ENCODE data around the gene PLCH1.

The PLCH1 gene

DNA sequence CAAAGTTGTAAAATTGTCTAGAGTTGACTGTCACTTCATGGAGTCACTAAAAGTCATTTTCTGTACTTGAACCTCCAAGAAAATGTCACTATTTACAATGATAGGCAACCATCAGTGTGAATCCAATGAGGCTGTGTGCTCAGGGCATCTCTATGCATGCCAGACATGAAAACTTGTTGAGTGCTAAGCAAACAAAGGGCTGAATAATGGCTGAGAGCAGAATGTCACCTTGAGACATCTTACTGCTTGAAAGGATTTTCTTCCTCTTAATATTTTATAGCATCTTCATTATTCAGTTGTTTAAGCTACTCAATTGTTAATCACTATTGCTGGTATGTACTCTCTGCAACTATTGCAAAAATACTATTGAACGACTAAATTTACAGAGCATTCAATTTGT, 184.7 kb downstream of the PLCH1 start:
- H4K20me1 ChIP-seq (ENCODE audit: insufficient read depth, low read length): no peaks in the 10 kb centered on the region
- no peaks in the 10 kb centered on the region for H3K27me3 ChIP-seq (ENCODE audit: insufficient read depth, low read length, poor library complexity)
- H3K79me2 ChIP-seq (ENCODE audit: insufficient read depth, low read length): no peaks in the 10 kb centered on the region
- H3K4me3 ChIP-seq (ENCODE audit: low read depth in 1 of 2, low read length in 2 of 2): no peak overlapping the region
- TF ChIP-seq, protein P1, sequence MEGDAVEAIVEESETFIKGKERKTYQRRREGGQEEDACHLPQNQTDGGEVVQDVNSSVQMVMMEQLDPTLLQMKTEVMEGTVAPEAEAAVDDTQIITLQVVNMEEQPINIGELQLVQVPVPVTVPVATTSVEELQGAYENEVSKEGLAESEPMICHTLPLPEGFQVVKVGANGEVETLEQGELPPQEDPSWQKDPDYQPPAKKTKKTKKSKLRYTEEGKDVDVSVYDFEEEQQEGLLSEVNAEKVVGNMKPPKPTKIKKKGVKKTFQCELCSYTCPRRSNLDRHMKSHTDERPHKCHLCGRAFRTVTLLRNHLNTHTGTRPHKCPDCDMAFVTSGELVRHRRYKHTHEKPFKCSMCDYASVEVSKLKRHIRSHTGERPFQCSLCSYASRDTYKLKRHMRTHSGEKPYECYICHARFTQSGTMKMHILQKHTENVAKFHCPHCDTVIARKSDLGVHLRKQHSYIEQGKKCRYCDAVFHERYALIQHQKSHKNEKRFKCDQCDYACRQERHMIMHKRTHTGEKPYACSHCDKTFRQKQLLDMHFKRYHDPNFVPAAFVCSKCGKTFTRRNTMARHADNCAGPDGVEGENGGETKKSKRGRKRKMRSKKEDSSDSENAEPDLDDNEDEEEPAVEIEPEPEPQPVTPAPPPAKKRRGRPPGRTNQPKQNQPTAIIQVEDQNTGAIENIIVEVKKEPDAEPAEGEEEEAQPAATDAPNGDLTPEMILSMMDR (IDR thresholded peaks at IDR 0.05; ENCODE audit: borderline replicate concordance, extremely low read depth, low read length, poor library complexity, severe bottlenecking): no peak
- TF ChIP-seq EZH2 (IDR thresholded peaks at IDR 0.05; ENCODE audit: borderline replicate concordance, low read depth, low read length, severe bottlenecking): no peak
- DNase-seq (no peak), ATAC-seq (ENCODE audit: insufficient read depth, low read depth) (no peak)
- H3K9ac ChIP-seq (ENCODE audit: low read depth, low read length): no peak overlapping the region
- H3K4me1 ChIP-seq (ENCODE audit: insufficient read depth, low read length): peaks cover 33% of the 10 kb centered on the region
- no peaks in the 10 kb centered on the region for H3K9me3 ChIP-seq (ENCODE audit: insufficient read depth, low read length, severe bottlenecking)
- H3K4me2 ChIP-seq (ENCODE audit: insufficient read depth, low read length): no peak overlapping the region
- no peak overlapping the region for H2AFZ ChIP-seq (ENCODE audit: low read depth, low read length)
- H3K27ac ChIP-seq (ENCODE audit: low read length): no peak overlapping the region
- H3K36me3 ChIP-seq (ENCODE audit: insufficient read depth, low read length): no peaks in the 10 kb centered on the region

DNA sequence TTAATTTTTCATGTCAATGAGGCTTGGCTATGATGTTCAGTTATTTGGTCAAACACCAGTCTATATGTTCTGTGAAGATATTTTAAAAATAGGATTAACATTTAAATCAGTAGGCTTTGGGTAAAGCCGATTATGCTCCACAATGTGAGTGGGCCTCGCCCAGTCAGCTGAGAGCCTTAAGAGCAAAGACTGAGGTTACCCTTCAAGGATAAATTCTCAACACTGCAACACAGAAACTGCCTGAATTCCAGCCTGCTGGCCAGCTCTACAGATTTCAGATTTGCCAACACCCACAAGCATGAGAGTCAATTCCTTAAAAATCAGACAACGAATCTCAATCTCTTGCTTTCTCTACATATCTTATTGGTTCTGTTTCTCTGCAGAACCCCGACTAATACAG, 188.3 kb downstream of the PLCH1 start:
- no peak for DNase-seq
- Histone ChIP-seq H3K9ac (ENCODE audit: low read depth, low read length) (no peak overlapping the region), H3K79me2 (ENCODE audit: insufficient read depth, low read length) (peaks cover 32% of the 10 kb centered on the region)

DNA sequence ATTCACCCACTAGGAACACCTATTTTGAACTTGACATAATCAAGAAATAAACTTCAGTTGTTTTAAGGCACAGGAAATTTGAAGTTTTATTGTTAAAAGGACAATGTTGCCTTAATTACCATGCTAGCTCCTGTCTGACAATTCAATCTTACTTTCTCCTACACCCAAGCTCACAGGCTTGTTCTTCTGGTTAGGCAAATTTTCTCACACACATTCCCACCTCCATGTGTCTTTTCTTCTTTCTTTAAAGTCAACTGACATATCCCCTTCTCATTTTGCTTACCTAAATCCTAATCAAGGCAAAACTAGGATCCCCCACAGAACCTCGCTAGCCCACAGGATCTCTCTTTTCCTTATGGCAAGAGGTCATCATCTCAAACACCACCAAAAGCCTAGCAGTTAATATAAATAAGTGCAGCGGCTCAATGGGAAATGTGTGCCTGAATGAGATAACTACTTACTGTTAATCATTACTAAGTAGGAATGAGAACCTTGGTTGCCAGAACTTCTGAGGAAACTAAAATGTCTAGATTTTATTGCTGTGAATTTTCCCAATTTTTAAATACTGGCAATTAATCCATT, 189.3 kb downstream of the PLCH1 start:
- H3K36me3 ChIP-seq (ENCODE audit: insufficient read depth, low read length): peaks cover 29% of the 10 kb centered on the region
- DNase-seq: no peak
- H3K9ac ChIP-seq (ENCODE audit: low read depth, low read length): peak overlapping the region; percentile 67
- peak overlapping the region; percentile 63 for H3K4me2 ChIP-seq (ENCODE audit: insufficient read depth, low read length)
- H3K9me3 ChIP-seq (ENCODE audit: insufficient read depth, low read length, severe bottlenecking): no peaks in the 10 kb centered on the region
- peak; percentile 10; the same call in 2 of the 3 replicates for ATAC-seq (ENCODE audit: insufficient read depth, low read depth)
- H2AFZ ChIP-seq (ENCODE audit: low read depth, low read length): peak overlapping the region; percentile 63
- peak overlapping the region in 1 of 2 experiments; percentile 50; a peak in 2 of 4 replicates for H3K4me3 ChIP-seq (ENCODE audit: low read depth in 1 of 2, low read length in 2 of 2)
- peak overlapping the region; percentile 98 for H3K27ac ChIP-seq (ENCODE audit: low read length)
- H3K79me2 ChIP-seq (ENCODE audit: insufficient read depth, low read length): peaks cover 41% of the 10 kb centered on the region
- peaks cover 79% of the 10 kb centered on the region for H3K4me1 ChIP-seq (ENCODE audit: insufficient read depth, low read length)
- H4K20me1 ChIP-seq (ENCODE audit: insufficient read depth, low read length): no peaks in the 10 kb centered on the region
- TF ChIP-seq EZH2 (IDR thresholded peaks at IDR 0.05; ENCODE audit: borderline replicate concordance, low read depth, low read length, severe bottlenecking): no peak
- TF ChIP-seq, protein P1 (IDR thresholded peaks at IDR 0.05; ENCODE audit: borderline replicate concordance, extremely low read depth, low read length, poor library complexity, severe bottlenecking): no peak
- H3K27me3 ChIP-seq (ENCODE audit: insufficient read depth, low read length, poor library complexity): no peaks in the 10 kb centered on the region

More for the DNA sequence above, 188.3 kb downstream of the PLCH1 start:
- no peak for TF ChIP-seq EZH2 (IDR thresholded peaks at IDR 0.05; ENCODE audit: borderline replicate concordance, low read depth, low read length, severe bottlenecking)
- TF ChIP-seq, protein P1 (IDR thresholded peaks at IDR 0.05; ENCODE audit: borderline replicate concordance, extremely low read depth, low read length, poor library complexity, severe bottlenecking): no peak
- Histone ChIP-seq H4K20me1 (ENCODE audit: insufficient read depth, low read length) (no peaks in the 10 kb centered on the region), H3K9me3 (ENCODE audit: insufficient read depth, low read length, severe bottlenecking) (no peaks in the 10 kb centered on the region), H3K4me3 (ENCODE audit: low read depth in 1 of 2, low read length in 2 of 2) (no peak overlapping the region), H3K4me2 (ENCODE audit: insufficient read depth, low read length) (no peak overlapping the region), H3K4me1 (ENCODE audit: insufficient read depth, low read length) (peaks cover 69% of the 10 kb centered on the region), H3K27ac (ENCODE audit: low read length) (peak overlapping the region; percentile 98), H3K36me3 (ENCODE audit: insufficient read depth, low read length) (peaks cover 20% of the 10 kb centered on the region), H3K27me3 (ENCODE audit: insufficient read depth, low read length, poor library complexity) (no peaks in the 10 kb centered on the region), H2AFZ (ENCODE audit: low read depth, low read length) (peak overlapping the region; percentile 38; the same call in 1 of the 2 replicates)
- no peak for ATAC-seq (ENCODE audit: insufficient read depth, low read depth)

Measured in DND-41 (cell line).